Measurements from ENCODE around the gene TNIK.

Gene TNIK

DNA sequence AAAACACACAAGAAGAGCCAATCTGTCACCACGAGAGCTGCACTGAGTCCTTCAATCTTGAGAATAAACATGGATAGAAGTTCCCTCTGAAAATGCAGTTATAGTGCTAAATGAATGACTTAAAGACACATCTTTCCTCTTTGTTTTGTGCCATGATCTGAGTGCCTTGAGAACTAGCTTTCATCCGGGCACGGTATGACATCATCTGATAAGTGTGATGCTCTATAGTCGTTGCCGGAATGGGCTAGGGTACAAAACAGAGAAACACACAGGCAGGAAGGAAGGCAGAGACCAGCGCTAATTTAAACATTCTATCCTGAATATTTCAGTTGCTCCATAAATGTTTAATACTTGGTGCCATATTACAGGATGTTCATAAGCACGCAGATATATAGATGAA lies 146.5 kb downstream of the TNIK start:
- TF ChIP-seq EZH2 (IDR thresholded peaks at IDR 0.05; ENCODE audit: borderline replicate concordance, low read length) (no peak), CTCF (IDR thresholded peaks at IDR 0.05; ENCODE audit: low read length) (no peak)

DNA sequence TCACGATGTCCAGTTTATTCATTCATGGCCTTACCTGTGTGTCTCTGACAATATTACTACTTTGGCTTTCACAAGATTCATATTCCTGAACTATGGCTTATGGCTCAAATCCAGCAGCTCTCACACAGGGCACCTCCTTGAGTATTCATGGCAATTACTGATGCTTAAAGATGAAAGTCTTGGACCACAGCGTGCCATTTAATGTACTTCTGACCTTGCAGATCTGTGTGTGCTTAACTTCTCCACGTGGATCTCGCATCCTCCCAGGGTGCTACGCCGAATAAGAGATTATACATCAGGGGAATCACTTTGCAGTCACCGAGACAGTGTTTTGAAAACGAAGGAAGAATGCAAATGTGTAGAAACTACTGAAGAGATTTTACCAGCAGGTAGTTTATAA lies 147.5 kb downstream of the TNIK start:
- Histone ChIP-seq H3K4me2 (ENCODE audit: low read length) (no peak overlapping the region), H3K4me1 (ENCODE audit: insufficient read depth, low read length, severe bottlenecking) (no peaks in the 10 kb centered on the region), H3K27ac (ENCODE audit: low read depth, low read length, poor library complexity, severe bottlenecking) (no peak overlapping the region), H3K27me3 (ENCODE audit: insufficient read depth, low read length) (no peaks in the 10 kb centered on the region), H3K79me2 (ENCODE audit: insufficient read depth, low read length) (no peaks in the 10 kb centered on the region), H3K9ac (ENCODE audit: low read length) (no peak overlapping the region), H2AFZ (ENCODE audit: low read length) (no peak overlapping the region), H3K9me3 (ENCODE audit: low read length) (no peaks in the 10 kb centered on the region), H3K4me3 (ENCODE audit: low read depth, low read length, poor library complexity, severe bottlenecking) (no peak overlapping the region), H3K9me2 (ENCODE audit: low read depth, low read length) (no peaks in the 10 kb centered on the region), H3F3A (ENCODE audit: insufficient read depth, low read length) (no peaks in the 10 kb centered on the region), H4K20me1 (ENCODE audit: insufficient read depth, low read length) (no peaks in the 10 kb centered on the region), H3K36me3 (ENCODE audit: insufficient read depth, low read length) (no peaks in the 10 kb centered on the region)
- TF ChIP-seq EZH2 (IDR thresholded peaks at IDR 0.05; ENCODE audit: borderline replicate concordance, low read length), result no peak
- no peak for TF ChIP-seq CTCF (IDR thresholded peaks at IDR 0.05; ENCODE audit: low read length)

More for the DNA sequence above, 146.5 kb downstream of the TNIK start:
- Histone ChIP-seq H3K9me3 (ENCODE audit: low read length) (no peaks in the 10 kb centered on the region), H4K20me1 (ENCODE audit: insufficient read depth, low read length) (no peaks in the 10 kb centered on the region), H3K4me3 (ENCODE audit: low read depth, low read length, poor library complexity, severe bottlenecking) (no peak overlapping the region), H3K27me3 (ENCODE audit: insufficient read depth, low read length) (no peaks in the 10 kb centered on the region), H3K9me2 (ENCODE audit: low read depth, low read length) (no peaks in the 10 kb centered on the region), H3F3A (ENCODE audit: insufficient read depth, low read length) (no peaks in the 10 kb centered on the region), H2AFZ (ENCODE audit: low read length) (no peak overlapping the region), H3K4me1 (ENCODE audit: insufficient read depth, low read length, severe bottlenecking) (no peaks in the 10 kb centered on the region), H3K36me3 (ENCODE audit: insufficient read depth, low read length) (no peaks in the 10 kb centered on the region), H3K27ac (ENCODE audit: low read depth, low read length, poor library complexity, severe bottlenecking) (no peak overlapping the region), H3K9ac (ENCODE audit: low read length) (no peak overlapping the region), H3K79me2 (ENCODE audit: insufficient read depth, low read length) (no peaks in the 10 kb centered on the region), H3K4me2 (ENCODE audit: low read length) (no peak overlapping the region)

DNA sequence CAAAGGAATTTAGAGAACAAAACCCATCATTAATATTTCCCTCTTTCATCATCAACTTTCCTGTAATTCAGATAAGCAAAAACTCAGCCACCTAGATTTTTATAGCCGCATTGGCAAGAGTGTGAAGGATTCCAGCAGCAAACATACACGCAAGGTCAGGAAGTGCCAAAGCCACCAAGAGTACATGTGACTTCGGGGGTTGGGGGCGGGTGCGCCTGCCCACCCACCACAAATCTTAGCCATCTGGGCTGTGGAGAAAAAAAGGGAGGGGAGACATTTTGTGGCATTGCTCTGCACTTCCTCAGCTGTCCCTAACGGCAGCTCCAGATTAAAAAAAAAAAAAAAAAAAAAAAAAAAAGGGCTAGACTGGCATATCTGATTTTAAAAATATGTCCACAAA lies 148.4 kb downstream of the TNIK start:
- no peaks in the 10 kb centered on the region for H3K79me2 ChIP-seq (ENCODE audit: insufficient read depth, low read length)
- no peaks in the 10 kb centered on the region for H3K9me3 ChIP-seq (ENCODE audit: low read length)
- no peaks in the 10 kb centered on the region for H4K20me1 ChIP-seq (ENCODE audit: insufficient read depth, low read length)
- no peak overlapping the region for H2AFZ ChIP-seq (ENCODE audit: low read length)
- no peak overlapping the region for H3K4me2 ChIP-seq (ENCODE audit: low read length)
- TF ChIP-seq CTCF (IDR thresholded peaks at IDR 0.05; ENCODE audit: low read length), result no peak
- H3K9me2 ChIP-seq (ENCODE audit: low read depth, low read length), result no peaks in the 10 kb centered on the region
- H3K4me1 ChIP-seq (ENCODE audit: insufficient read depth, low read length, severe bottlenecking), result no peaks in the 10 kb centered on the region
- H3K27ac ChIP-seq (ENCODE audit: low read depth, low read length, poor library complexity, severe bottlenecking), result no peak overlapping the region
- H3K4me3 ChIP-seq (ENCODE audit: low read depth, low read length, poor library complexity, severe bottlenecking), result no peak overlapping the region
- no peak overlapping the region for H3K9ac ChIP-seq (ENCODE audit: low read length)
- H3F3A ChIP-seq (ENCODE audit: insufficient read depth, low read length), result no peaks in the 10 kb centered on the region
- no peaks in the 10 kb centered on the region for H3K27me3 ChIP-seq (ENCODE audit: insufficient read depth, low read length)
- H3K36me3 ChIP-seq (ENCODE audit: insufficient read depth, low read length), result no peaks in the 10 kb centered on the region

Measured in OCI-LY1 (cell line).